Left lobe of liver (tissue), 2 donors: ENCODE data around the gene DPP6. TPM values are rescaled to one million over a fixed set of nuclear protein-coding genes. Genes with fewer than 3 reads are reported as not detected.

Source experiments
- ATAC-seq: fragments of 200-7000 bp; cut with Tn5 transposase; one replicate; pipeline ENCODE4 v1.9.1; 2020; ENCODE audit warnings: mild to moderate bottlenecking, moderate library complexity
- DNase-seq: peaks from one replicate; pipeline ENCODE4 v3.0.0-alpha.2; 2020; ENCODE audit warnings: low spot score
- total RNA-seq: library from RNA; stranded (reverse); gene quantifications from one replicate; pipeline ENCODE4 v1.2.1, GENCODE V29; 2021
- donor health status: DM: no; HTN: no; CAD: no; lungs with moderate emphysema.
- donor health status: DM: no; HTN: yes; CAD: no.

DPP6 gene
- total RNA-seq, 1 donor from 2014 or later, result not detected

DNA sequence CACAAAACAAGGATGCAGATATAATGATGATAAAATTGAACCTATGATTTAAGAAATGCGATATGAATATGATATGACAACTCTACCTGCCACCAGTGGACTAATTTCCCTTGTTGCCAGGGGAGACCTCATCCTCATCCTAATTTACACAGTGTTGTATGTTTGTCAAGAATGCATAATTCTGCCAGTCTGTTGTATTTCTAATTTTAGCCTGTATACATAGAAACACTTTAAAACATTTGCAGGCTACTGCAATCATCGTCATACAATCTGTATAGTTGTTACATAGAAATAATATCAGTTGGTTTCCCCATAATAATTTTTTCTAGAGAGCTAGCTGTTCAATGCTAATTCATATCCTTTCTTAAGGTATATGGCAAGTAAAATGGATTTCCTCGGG lies 274.2 kb downstream of the DPP6 start:
- DNase-seq (no peak), ATAC-seq (no peak)

DNA sequence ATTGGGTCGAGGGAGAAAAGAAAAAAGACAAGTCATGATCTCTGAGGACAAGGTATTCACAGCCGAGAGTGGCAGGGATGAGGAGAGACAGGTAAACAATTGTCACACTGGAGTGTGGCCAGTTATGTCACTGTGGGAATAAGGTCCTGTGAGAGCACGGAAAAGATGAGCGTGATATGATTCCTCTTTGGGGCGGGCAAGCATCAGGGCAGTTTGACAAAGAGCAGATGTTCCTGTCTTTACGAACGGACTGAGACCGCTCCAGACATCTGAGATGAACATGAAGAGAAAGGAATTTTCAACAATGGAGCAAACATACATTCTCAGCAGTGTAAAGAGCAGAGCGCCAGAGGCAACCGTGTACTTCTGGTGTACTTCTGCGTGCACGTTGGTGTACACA lies 278.1 kb downstream of the DPP6 start:
- ATAC-seq (no peak), DNase-seq (no peak)

- ATAC-seq (no peak), DNase-seq (no peak)
Observed at GRCh38 chr7:154332811-154333580, 280.8 kb downstream of the DPP6 start.

DNA sequence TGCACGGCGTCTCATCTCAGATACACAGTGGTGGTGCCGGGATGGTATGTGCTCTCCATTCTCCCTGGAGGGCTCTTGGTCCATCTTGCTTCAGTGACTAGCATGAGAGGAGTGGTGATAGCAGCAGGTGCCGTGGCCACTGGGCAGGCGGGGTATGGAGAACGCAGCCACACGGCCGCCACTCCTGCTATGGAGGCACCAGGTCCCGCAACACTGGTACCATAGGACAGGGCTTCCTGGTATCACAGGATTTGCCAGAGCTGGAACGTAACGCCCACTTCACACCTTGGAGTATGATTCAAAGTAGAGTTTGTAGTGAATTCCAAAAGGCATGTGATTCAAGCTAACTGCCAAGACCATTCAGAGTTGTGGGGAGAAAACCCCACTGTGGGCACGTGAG lies 284.1 kb downstream of the DPP6 start:
- no peak for ATAC-seq
- no peak for DNase-seq

GRCh38 chr7:154338701-154339506 lies 286.7 kb downstream of the DPP6 start:
- ATAC-seq (no peak), DNase-seq (no peak)

DNA sequence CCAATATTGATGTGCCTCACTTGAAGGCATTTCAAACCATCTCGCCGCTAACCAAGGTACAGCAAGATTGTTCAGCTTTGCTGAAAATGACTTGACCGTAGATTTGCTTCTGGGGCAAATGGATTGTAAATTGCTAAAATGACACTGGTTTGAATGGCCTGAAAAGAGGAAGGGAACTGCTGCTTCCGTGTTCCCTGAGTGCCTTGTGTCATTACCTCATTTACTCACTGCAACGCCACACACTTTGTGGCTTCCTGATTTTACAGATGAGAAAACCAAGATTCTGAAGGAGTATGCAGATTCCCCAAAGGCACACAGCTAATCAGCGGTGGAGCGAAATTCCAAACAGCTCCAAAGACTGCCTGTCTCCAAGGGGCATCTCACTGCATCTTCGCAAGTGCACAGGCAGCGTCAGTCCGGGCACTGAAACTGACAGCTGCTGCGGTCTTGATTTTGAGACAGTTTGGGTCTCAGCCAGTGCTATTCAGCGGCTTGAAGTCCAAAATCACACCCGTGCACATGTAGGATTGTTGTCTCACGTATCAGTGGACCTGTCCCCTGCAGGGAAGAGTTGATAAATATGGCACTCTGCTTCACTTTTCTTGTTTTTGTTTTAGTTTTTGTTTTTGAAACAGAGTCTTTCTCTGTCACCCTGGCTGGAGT lies 290.9 kb downstream of the DPP6 start:
- no peak for ATAC-seq
- no peak for DNase-seq

DNA sequence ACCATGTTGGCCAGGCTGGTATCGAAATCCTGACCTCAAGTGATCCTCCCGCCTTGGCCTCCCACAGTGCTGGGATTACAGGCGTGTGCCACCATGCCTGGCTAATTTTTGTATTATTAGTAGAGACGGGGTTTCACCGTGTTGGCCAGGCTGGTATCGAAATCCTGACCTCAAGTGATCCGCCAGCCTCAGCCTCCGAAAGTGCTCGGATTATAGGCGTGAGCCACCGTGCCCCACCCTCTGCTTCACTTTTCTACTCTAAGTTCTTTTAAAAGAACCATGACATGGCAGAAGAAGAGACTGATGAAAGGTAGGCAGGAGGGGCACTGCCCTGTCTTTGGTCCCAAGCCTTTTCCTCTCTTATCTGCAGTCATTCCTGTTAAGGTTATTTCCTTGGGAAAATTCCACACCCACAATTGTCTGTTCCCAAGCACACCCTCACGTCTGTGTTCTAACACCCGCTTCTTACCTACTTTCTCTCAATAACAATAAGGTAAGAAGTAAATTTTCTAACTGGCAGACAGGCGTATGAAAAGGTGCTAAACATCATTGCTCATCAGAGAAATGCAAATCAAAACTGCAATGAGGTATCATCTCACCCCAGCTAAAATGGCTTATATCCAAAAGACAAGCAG lies 291.7 kb downstream of the DPP6 start:
- ATAC-seq, result no peak
- DNase-seq, result no peak

GRCh38 chr7:154345093-154345492 lies 292.9 kb downstream of the DPP6 start:
- ATAC-seq (no peak), DNase-seq (no peak)

- ATAC-seq, result no peak
- DNase-seq, result no peak
Observed at GRCh38 chr7:154347700-154348266, 295.6 kb downstream of the DPP6 start.

GRCh38 chr7:154350892-154351291 lies 298.7 kb downstream of the DPP6 start:
- ATAC-seq, result no peak
- no peak for DNase-seq

DNA sequence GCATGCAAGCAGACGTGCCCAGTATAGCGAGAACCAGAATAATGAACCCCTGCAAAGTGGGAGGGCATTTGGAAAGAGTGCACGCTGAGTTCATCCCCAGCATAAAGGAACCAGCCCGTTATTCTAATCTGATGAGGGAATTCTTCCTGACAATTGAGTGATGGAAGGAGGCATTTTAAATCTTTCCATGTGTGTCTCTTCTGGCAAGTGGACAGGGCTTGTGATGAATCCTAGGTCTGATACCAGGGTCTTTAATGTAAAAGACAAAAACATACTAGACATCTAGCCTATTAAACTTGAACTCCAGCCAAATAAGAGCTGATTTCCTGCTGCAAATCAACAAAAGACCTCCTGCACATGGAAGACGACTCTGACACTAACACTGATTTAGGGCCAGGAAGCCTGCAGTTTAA lies 301.2 kb downstream of the DPP6 start:
- ATAC-seq (no peak), DNase-seq (no peak)

- ATAC-seq (no peak), DNase-seq (no peak)
Observed at GRCh38 chr7:154364170-154364569, 312.0 kb downstream of the DPP6 start.

- DNase-seq (no peak), ATAC-seq (no peak)
Observed at GRCh38 chr7:154371424-154371823, 319.2 kb downstream of the DPP6 start.

DNA sequence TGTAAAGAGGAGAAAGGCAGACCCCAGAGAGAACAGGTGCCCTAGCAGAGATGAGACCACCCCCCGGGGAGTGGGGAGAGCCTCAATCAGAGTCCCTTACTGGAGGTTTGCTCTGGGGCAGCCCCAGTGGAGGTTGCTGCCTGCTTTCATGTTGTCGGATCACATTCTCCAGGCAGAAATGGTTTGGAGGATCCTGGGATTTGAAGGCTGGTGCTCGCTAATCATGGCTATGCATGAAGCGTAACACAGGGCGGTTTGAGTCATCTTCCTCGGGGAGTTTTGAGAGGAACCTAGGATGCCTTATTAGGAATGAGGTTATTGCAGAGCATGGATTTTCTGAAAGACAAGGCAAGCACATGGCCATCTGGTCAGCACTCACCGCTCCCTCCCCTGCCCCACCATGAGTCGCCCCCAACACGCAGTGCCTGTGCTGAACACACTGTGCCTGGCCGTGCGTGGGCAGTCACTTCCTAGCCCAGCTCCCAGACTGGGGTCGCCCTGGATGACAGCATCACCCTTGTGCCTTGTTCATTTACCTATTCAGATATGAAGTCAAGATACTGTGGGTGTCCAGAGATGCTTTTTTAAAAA lies 319.9 kb downstream of the DPP6 start:
- no peak for DNase-seq

DNA sequence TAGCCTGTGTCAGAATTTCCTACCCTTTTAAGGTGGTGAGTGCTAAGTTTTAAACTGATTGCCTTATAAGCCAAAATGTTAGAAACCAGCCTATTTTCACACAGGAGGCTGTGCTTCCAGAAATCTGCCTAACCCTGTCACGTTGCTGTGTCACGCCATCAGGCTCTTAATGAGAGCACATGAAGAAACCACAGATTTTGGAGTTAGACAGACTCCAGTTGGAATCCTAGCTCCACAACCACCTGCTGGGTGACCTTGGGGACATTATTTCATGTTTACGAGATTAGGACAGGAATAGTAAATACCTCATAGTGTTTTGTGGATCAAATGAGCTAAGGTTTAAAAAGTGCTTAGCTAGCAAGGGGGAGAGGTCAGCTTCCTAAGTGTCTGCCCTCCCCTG lies 321.8 kb downstream of the DPP6 start:
- no peak for DNase-seq
- ATAC-seq, result no peak

More for the DNA sequence above, 319.9 kb downstream of the DPP6 start:
- ATAC-seq, result no peak

- no peak for ATAC-seq
Observed at GRCh38 chr7:154375956-154376355, 323.8 kb downstream of the DPP6 start.

GRCh38 chr7:154380771-154381170 lies 328.6 kb downstream of the DPP6 start:
- no peak for ATAC-seq

More at GRCh38 chr7:154375956-154376355, 323.8 kb downstream of the DPP6 start:
- DNase-seq, result no peak

DNA sequence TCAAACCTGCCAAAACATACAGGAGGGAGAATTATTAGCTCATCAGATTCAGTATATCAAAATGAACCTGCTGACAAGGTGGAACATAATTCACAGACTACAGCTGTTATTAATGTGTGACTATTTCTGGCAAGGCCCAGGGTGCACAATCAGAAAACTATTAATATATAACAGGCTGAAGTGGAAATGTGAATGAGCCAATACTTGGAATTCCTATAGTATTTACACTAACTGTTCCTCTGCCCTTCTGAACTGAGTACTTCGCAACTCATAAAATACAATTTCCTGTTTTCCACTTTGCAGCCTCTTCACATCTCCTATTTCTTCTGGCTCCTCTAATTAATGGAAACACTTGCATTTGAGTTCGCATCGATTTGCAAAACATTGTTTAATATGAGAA lies 330.8 kb downstream of the DPP6 start:
- DNase-seq, result no peak

More at GRCh38 chr7:154380771-154381170, 328.6 kb downstream of the DPP6 start:
- no peak for DNase-seq

DNA sequence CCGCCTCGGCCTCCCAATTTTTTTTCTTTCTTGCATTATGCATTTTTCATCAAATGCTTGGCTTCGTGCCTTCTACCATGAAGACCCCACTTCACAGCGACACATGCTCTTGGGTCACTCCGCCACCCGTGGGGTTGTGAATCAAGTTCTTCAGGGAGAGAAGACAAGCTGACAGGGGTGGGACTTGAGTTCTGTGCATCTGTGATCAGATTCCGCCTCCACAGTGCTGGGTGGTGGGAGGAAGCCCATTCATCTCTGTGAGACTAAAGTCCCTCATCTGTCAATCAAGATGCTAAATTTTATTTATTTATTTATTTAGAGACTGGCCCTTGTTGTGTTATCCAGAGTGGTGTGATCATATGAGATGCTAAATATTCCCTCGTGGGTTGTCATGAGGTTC lies 333.0 kb downstream of the DPP6 start:
- no peak for ATAC-seq

More for the DNA sequence above, 330.8 kb downstream of the DPP6 start:
- ATAC-seq, result peak; percentile 28

GRCh38 chr7:154387252-154387651 lies 335.1 kb downstream of the DPP6 start:
- ATAC-seq (no peak), DNase-seq (no peak)

More for the DNA sequence above, 333.0 kb downstream of the DPP6 start:
- DNase-seq, result no peak
